GM15510 (cell line): ENCODE results near the gene GNG4.

Experiments
- POLR2A ChIP-seq: IDR thresholded peaks from 3 replicates; pipeline ENCODE4 v1.6.1; 2011; ENCODE audit warnings: borderline replicate concordance; ENCODE audit not compliant: insufficient read length; ENCODE audit errors: extremely low read depth

Gene GNG4

GRCh38 chr1:235639226-235640205 is 10.1 kb downstream of the GNG4 start:
- TF ChIP-seq POLR2A = no peak

- no peak for TF ChIP-seq POLR2A
These were observed 11.6 kb downstream of the GNG4 start for GRCh38 chr1:235637756-235638534.

GRCh38 chr1:235635938-235636662 is 13.5 kb downstream of the GNG4 start:
- TF ChIP-seq POLR2A = no peak

DNA sequence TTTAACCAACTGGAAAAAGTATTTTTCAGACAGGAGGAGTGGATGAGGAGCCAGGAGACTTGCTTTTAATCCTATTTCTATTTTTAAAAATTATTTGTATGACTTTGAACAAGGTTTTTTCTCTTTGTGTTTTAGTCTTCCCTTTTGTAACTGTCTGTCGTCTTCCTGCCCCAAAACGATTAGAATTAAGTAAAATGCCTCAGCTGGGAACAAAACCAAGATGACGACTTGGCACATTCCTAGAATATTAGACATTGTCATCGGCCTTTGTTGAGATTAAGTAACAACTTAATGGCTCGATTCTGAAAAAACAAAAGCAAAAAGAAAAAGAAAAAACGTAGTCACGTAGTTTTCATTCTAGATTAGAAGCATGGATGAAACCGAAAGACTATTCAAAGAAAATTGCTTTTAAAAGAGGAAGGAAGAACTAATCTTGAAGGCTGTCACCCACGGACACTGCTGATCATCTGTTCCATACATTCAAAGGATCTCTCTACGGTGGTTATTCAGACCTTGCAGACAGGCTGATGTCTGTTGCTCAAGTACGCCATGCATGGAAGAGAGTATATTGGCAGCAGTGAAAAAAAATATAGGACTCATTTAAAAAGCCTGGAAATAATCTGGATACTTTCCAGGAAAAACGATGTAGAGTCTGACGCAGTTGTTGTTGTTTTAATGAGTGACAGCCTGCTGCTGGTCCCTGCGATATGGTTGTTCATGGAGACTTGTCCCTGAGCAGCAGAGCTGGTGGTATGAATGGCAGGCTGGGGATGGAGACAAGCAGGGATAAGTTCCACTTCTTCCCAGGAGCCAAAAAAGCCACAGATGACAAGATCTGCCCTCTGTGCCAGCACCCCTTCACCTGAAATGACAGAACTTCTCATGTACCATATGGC is 16.8 kb downstream of the GNG4 start:
- no peak for TF ChIP-seq POLR2A

GRCh38 chr1:235631816-235632215 is 17.8 kb downstream of the GNG4 start:
- TF ChIP-seq POLR2A = no peak

GRCh38 chr1:235628316-235629005 is 21.1 kb downstream of the GNG4 start:
- no peak for TF ChIP-seq POLR2A

DNA sequence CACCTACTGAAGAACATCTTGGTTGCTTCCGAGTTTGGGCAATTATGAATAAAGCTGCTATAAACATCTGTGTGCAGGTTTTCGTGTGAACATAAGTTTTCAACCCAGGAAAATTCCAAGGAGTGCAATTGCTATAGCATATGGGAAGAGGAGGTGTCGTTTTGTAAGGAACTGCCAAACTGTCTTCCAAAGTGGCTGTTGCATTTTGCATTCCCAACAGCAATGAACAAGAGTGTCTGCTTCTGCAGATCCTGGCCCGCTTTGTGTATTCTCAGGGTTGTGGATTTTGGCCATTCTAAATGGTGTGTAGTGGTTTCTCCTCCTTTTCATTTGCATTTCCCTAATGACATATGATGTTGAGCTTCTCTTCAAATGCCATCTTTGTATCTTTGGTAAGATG is 23.8 kb downstream of the GNG4 start:
- TF ChIP-seq POLR2A = no peak

- TF ChIP-seq POLR2A = no peak
These were observed 24.2 kb downstream of the GNG4 start for GRCh38 chr1:235625340-235625739.

DNA sequence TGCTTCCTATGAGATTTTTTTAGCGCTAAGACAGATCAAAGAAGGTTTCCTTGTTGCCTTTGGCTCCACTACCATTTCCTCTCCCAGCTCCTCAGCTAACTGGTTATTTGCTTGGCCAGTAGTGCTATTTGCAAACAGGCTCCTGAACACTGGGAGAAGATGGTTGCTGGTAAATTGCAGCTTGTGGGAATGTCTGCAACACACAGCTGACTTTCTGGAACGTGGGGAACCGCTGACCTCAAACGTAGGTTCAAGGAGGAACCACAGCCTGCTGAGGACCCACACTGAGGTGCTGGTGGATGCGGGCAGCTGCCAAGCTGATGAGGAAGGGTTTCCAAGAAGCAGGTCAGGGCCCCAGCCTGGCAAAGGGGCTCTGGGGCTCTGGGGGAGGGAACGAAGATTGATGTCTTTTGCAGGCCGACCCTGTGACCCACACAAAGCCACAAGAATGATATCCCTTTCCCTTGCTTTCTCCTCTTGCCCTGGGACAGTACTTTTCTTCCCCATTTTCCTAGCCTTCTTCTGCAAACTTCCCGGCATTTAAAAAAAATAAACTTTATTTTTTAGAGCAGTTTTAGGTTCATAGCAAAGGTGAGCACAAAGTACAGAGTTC is 24.8 kb downstream of the GNG4 start:
- TF ChIP-seq POLR2A = no peak

DNA sequence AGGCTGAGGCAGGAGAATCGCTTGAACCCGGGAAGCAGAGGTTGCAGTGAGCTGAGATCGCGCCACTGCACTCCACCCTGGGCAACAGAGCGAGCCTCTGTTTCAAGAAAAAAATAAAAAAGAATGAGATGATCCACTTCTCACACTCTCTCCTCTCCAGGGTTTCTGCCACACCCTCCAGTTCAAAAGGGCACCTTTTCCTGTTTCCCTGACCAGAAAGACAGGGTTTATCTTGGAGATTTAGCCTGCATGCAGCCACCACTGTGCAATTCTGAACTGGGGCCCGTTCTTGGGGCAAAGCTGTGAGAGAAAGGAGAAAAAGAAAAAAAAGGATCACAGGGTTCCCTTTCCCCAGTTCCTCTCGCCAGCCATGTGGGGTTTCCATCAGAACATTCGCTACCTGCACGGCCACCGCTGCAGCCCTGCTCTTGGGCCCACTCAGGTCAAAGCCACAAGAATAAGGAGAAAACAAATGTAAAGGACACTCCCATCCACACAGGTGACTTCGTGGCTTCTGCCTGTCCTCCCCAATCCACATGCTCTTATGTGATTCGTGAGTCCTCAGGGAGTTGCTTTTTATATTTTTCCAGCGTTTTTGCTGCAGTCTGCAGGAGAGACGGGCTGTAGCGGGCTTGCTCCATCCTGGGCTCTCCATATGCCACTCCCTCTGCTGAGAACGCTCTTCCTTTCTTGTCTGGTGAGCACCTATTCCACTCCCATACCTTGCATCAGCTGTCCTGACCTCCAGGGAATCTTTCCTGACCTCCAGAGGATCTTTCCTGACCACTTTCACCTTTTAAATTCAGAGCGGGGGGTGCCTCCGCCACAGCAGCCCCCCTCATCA is 26.4 kb downstream of the GNG4 start:
- no peak for TF ChIP-seq POLR2A

- no peak for TF ChIP-seq POLR2A
These were observed 31.8 kb downstream of the GNG4 start for GRCh38 chr1:235617808-235618207.

DNA sequence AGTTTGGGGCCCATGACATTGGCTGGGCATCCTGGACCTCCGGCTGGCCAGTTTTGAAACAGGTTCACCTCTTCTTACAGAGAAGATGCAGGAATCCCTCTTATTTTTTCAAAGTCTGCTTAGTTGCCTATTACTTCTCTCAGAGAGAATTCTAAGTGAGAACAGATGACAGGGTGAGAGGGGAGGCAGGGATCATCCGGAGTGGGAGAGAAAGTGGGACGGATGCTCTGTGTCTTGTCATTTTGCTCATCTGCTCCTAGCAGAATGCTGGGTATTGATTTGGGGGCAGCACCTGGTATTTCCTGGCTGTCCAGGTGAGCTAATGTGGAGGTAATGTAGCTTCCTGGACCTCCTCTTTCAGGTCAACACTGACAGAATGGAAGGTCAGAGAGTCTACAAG is 32.4 kb downstream of the GNG4 start:
- no peak for TF ChIP-seq POLR2A
